ENCODE results near the gene CSRNP3. TPM values are rescaled to one million over a fixed set of nuclear protein-coding genes. Genes with fewer than 3 reads are reported as not detected.

The CSRNP3 gene
- total RNA-seq, 6 experiments from 2014 or later, result 0.25 to 2.0 (median 1.0) TPM

- DNase-seq (no peak), ATAC-seq (no peak)
- H3K36me3 ChIP-seq, result no peaks in the 10 kb centered on the region
- H3K4me3 ChIP-seq, result no peak overlapping the region
- no peaks in the 10 kb centered on the region for H3K4me1 ChIP-seq
- no peak overlapping the region for H3K27ac ChIP-seq
- TF ChIP-seq CTCF (IDR thresholded peaks at IDR 0.05), result no peak
- no peak for TF ChIP-seq POLR2A (IDR thresholded peaks at IDR 0.05)
- H3K27me3 ChIP-seq, result no peaks in the 10 kb centered on the region
- no peaks in the 10 kb centered on the region for H3K9me3 ChIP-seq
- intact Hi-C loops (cut with DNase I), result no loop called here
- 55% methylated on average over 4 of the region's 4 CpGs for WGBS (ENCODE audit: insufficient coverage, low coverage, low lambda C conversion rate, missing lambda C conversion rate)
Observed at GRCh38 chr2:165494573-165494972, 25.1 kb downstream of the CSRNP3 start.

- intact Hi-C loops (cut with DNase I), result no loop called here
- H3K27me3 ChIP-seq, result no peaks in the 10 kb centered on the region
- no peaks in the 10 kb centered on the region for H3K36me3 ChIP-seq
- H3K4me3 ChIP-seq, result no peak overlapping the region
- DNase-seq, result no peak
- no peaks in the 10 kb centered on the region for H3K9me3 ChIP-seq
- no peak overlapping the region for H3K27ac ChIP-seq
- H3K4me1 ChIP-seq, result no peaks in the 10 kb centered on the region
- ATAC-seq, result no peak
- WGBS (ENCODE audit: insufficient coverage, low coverage, low lambda C conversion rate, missing lambda C conversion rate), result 31% methylated on average over 3 of the region's 3 CpGs
- TF ChIP-seq POLR2A (IDR thresholded peaks at IDR 0.05) (no peak), CTCF (IDR thresholded peaks at IDR 0.05) (no peak)
Observed at GRCh38 chr2:165497659-165498317, 28.3 kb downstream of the CSRNP3 start.

- intact Hi-C loops (cut with DNase I), result no loop called here
- no peak for TF ChIP-seq CTCF (IDR thresholded peaks at IDR 0.05)
- TF ChIP-seq POLR2A (IDR thresholded peaks at IDR 0.05), result no peak
- no peaks in the 10 kb centered on the region for H3K4me1 ChIP-seq
- no peak overlapping the region for H3K27ac ChIP-seq
- WGBS (ENCODE audit: insufficient coverage, low coverage, low lambda C conversion rate, missing lambda C conversion rate), result 67% methylated on average over 3 of the region's 3 CpGs
- H3K36me3 ChIP-seq, result no peaks in the 10 kb centered on the region
- no peak overlapping the region for H3K4me3 ChIP-seq
- ATAC-seq (no peak), DNase-seq (no peak)
- H3K27me3 ChIP-seq, result no peaks in the 10 kb centered on the region
- H3K9me3 ChIP-seq, result no peaks in the 10 kb centered on the region
Observed at GRCh38 chr2:165499131-165499530, 29.6 kb downstream of the CSRNP3 start.

GRCh38 chr2:165500001-165500400, 30.5 kb downstream of the CSRNP3 start:
- Histone ChIP-seq H3K4me1 (no peaks in the 10 kb centered on the region), H3K9me3 (no peaks in the 10 kb centered on the region), H3K27ac (no peak overlapping the region), H3K27me3 (no peaks in the 10 kb centered on the region), H3K4me3 (no peak overlapping the region), H3K36me3 (no peaks in the 10 kb centered on the region)
- TF ChIP-seq CTCF (IDR thresholded peaks at IDR 0.05) (no peak), POLR2A (IDR thresholded peaks at IDR 0.05) (no peak)
- ATAC-seq (no peak), DNase-seq (no peak)
- 89% methylated on average over 2 of the region's 2 CpGs for WGBS (ENCODE audit: insufficient coverage, low coverage, low lambda C conversion rate, missing lambda C conversion rate)
- intact Hi-C loops (cut with DNase I), result no loop called here

GRCh38 chr2:165500816-165501215, 31.3 kb downstream of the CSRNP3 start:
- DNase-seq, result no peak
- ATAC-seq, result no peak

More at GRCh38 chr2:165500816-165501215, 31.3 kb downstream of the CSRNP3 start:
- no peaks in the 10 kb centered on the region for H3K4me1 ChIP-seq
- H3K4me3 ChIP-seq, result no peak overlapping the region
- H3K27ac ChIP-seq, result no peak overlapping the region
- no peaks in the 10 kb centered on the region for H3K36me3 ChIP-seq
- TF ChIP-seq POLR2A (IDR thresholded peaks at IDR 0.05) (no peak), CTCF (IDR thresholded peaks at IDR 0.05) (no peak)
- H3K9me3 ChIP-seq, result no peaks in the 10 kb centered on the region
- H3K27me3 ChIP-seq, result no peaks in the 10 kb centered on the region
- intact Hi-C loops (cut with DNase I), result no loop called here

Measured in right lobe of liver (tissue), 6 donors.